Eye (tissue), 1 donor: ENCODE results near the gene RUNDC3A.
A peak's percentile ranks its signal among the peaks of the same experiment; 100 is the strongest.
"Not testable (repeated sequence)": the region's sequence is repeated elsewhere in the genome, so short reads cannot be mapped to it uniquely, and the experiment has no call there.

Source experiments
- DNase-seq: peaks from one replicate; pipeline ENCODE4 v3.0.0-alpha.2; 2015

RUNDC3A gene

GRCh38 chr17:44321246-44322120 lies 13.1 kb downstream of the RUNDC3A start:
- DNase-seq: no peak

- no peak for DNase-seq
These were observed 14.0 kb downstream of the RUNDC3A start for GRCh38 chr17:44322236-44322895.

GRCh38 chr17:44323359-44324091 lies 15.1 kb downstream of the RUNDC3A start:
- DNase-seq: no peak

- no peak for DNase-seq
These were observed 15.7 kb downstream of the RUNDC3A start for GRCh38 chr17:44324092-44324570.

- peak; percentile 97 for DNase-seq
These were observed 16.3 kb downstream of the RUNDC3A start, which contains the start of gene SLC25A39 for GRCh38 chr17:44324571-44325275. Gene SLC25A39 (minus strand): TSS chr17:44324823. CDS start chr17:44323562, 1,261 bp downstream.

- peak; percentile 97 for DNase-seq
These were observed 18.6 kb downstream of the RUNDC3A start for GRCh38 chr17:44326861-44327444.

GRCh38 chr17:44327715-44328449 lies 19.5 kb downstream of the RUNDC3A start:
- no peak for DNase-seq

GRCh38 chr17:44329516-44329915 lies 21.1 kb downstream of the RUNDC3A start:
- DNase-seq: not testable (repeated sequence)

GRCh38 chr17:44330263-44330662 lies 21.9 kb downstream of the RUNDC3A start:
- not testable (repeated sequence) for DNase-seq

GRCh38 chr17:44331249-44331760 lies 22.9 kb downstream of the RUNDC3A start:
- DNase-seq: peak; percentile 96

- DNase-seq: no peak
These were observed 25.0 kb downstream of the RUNDC3A start for GRCh38 chr17:44333371-44333770.

GRCh38 chr17:44334315-44334714 lies 25.9 kb downstream of the RUNDC3A start:
- no peak for DNase-seq

GRCh38 chr17:44334727-44335126 lies 26.3 kb downstream of the RUNDC3A start:
- no peak for DNase-seq

GRCh38 chr17:44335564-44335963 lies 27.2 kb downstream of the RUNDC3A start:
- DNase-seq: no peak

GRCh38 chr17:44335968-44336367 lies 27.6 kb downstream of the RUNDC3A start:
- DNase-seq: no peak

GRCh38 chr17:44338702-44339101 lies 30.3 kb downstream of the RUNDC3A start:
- no peak for DNase-seq

- not testable (repeated sequence) for DNase-seq
These were observed 32.2 kb downstream of the RUNDC3A start for GRCh38 chr17:44340553-44340952.

GRCh38 chr17:44343510-44344209 lies 35.3 kb downstream of the RUNDC3A start:
- DNase-seq: no peak

GRCh38 chr17:44344939-44345453 lies 36.6 kb downstream of the RUNDC3A start, which contains the start of gene GRN:
Gene GRN (plus strand): TSS chr17:44345302. CDS start chr17:44349165, 3,863 bp downstream.
- peak; percentile 100 for DNase-seq

- DNase-seq: peak; percentile 93
These were observed 37.1 kb downstream of the RUNDC3A start for GRCh38 chr17:44345454-44346026.
